SIG-M5 treated with dmso at 0.1 percent for 504 hours (cell line): Measurements from ENCODE around the gene METTL26.

Experiments
- DNase-seq: peaks from one replicate; lab custom pipeline; 2025; ENCODE audit not compliant: unreplicated experiment; lab: John Stamatoyannopoulos, UW

Gene METTL26

GRCh38 chr16:638836-639235 lies 2.7 kb upstream of the METTL26 start:
- no peak for DNase-seq

GRCh38 chr16:638034-638543 lies 2.0 kb upstream of the METTL26 start:
- DNase-seq = no peak

DNA sequence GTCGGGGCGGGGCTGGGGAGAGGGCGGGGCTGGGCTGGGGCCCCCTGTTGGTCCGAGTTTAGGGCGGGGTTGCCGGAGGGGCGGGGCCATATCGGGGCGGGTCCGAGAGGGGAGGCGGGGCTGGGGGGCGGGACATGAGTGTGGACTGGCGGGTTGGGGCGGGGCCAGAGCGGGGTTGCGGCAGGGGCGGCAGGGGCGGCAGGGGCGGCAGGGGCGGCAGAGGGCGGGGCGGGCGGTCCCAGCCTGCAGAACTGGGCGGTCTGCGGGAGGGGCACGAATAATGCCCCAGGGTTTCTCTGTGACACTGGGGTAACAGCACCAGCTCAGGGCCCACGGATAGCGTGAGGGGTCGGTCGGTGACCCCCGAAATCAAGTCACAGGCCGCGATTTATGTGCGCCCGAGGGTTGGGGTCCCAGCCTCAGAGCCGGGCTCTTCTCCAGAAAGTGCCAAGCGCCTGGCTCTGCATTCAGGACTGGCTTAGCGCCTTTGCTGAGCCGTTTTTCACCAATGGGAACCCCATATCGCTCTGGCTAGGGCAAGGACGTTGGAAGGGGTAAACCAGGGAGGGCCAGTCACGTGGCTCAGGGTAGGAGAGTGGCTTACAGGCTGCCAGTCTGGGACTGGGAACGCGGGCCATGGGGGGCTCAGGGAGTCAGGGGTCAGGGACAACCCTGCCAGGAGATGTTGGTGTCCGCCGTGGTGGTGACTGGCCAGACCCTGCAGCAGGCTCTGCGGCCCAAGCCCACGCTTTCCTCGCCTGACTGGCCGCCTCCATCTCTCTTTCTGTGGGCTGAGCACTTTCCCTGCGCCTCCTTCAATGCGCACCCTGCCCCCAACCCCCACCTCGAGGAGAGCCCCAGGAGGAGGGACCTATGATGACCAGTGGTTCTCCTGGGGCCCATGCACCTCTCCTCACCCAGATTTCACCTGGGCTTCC lies 1.2 kb upstream of the METTL26 start:
- peak; percentile 80 for DNase-seq

DNA sequence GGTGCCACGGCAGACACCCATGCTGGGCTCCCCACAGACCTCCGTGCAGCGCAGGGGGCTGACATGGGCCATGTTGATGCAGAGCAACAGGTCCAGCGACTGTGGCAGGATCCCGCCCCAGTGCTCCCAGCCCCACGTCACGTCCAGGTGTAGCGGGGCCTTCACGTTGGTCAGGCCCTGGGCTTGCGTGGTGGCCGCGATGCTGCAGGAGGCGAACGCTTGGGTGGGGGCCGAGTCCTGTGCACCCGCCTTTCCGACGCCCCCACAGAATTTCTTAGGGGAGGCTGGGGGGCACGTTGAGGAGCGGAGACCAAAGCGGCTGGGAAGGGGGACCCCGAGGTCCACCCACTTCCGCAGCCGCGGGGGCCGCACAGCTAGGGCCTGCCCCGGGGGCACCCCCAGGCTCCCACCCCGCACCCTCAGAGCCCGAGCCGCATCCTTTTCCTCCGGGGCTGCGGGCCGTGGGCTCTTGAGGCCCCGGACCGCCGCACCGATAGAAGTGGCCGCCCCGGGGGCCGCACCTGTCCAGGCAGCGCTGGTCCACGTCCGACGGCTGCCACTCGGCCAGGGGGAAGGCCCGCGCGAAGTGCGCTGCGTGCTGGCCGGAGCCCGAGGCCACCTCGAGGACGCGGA lies 416 bp downstream of the METTL26 start:
- no peak for DNase-seq

DNA sequence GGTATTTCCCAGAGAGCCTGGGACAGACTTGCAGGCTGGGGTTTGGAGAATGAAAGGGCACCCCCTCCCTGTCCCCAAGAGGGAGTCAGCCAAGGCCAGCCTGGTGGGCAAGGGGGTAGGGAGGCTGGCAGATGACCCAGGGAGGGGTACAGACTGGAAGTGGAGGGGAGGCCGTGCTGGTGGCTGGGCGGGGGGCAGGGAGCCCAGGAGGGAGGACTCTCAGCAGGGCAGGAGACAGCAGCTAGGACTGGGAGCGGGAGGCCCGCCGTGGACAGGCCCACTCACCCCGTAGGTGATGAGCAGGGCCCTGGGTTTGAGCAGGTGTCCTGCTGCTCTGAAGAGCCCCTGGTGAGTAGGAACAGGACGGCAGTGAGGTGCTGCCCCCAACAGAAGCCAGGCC lies 1.1 kb downstream of the METTL26 start:
- no peak for DNase-seq

- no peak for DNase-seq
Measured at GRCh38 chr16:634051-634670, 1.9 kb downstream of the METTL26 start.

GRCh38 chr16:633336-634050 lies 2.6 kb downstream of the METTL26 start:
- no peak for DNase-seq

GRCh38 chr16:632486-633335 lies 3.4 kb downstream of the METTL26 start:
- no peak for DNase-seq

DNA sequence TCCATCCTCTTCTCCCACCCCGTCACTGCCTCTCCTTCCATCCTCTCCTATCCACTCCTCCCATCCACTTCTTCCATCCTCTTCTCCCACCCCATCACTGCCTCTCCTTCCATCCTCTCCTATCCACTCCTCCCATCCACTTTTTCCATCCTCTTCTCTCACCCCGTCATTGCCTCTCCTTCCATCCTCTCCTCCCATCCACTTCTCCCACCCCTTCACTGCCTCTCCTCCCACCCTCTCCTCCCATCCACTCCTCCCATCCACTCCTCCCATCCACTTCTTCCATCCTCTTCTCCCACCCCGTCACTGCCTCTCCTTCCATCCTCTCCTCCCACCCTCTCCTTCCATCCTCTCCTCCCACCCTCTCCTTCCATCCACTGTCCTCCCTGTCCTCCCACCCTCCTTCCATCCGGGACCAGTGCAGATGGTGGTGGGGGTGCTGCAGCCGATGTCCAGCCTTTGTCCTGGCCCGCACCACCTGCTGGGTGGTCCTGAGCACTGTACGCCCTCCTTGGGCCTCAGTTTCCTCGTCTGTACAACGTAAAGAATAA lies 4.2 kb downstream of the METTL26 start:
- DNase-seq = no peak

DNA sequence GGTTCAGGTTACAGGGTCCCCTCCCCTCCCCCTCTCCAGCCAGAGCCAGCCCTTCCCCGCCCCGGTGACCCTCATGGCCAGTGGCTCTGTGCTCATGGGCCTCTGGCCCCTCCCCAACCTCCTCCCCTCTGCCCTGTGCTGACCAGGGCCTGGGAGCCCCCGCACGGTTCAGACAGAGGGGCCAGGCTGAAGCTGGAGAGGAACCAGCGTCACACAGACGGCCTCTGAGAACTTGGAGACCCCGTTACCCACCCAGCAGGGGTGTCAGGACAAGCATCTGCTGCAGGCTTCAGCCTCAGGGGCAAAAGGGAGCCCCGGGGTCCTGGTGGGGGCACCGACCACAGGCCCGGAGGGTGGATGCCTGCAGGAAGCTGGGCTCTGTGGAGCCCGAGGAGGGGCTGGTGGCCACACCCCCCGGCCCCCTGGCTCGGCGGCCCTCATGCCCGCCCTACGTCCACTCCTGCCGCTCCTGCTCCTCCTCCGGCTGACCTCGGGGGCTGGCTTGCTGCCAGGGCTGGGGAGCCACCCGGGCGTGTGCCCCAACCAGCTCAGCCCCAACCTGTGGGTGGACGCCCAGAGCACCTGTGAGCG lies 5.2 kb downstream of the METTL26 start, which contains the start of gene WFIKKN1:
WFIKKN1 (plus strand) TSS at position 171 of the 591 bp plus-strand sequence; CDS start at position 440, 269 bp downstream.
- no peak for DNase-seq

- no peak for DNase-seq
Measured at GRCh38 chr16:630249-630814, 5.8 kb downstream of the METTL26 start.

- DNase-seq = no peak
Measured at GRCh38 chr16:629833-630248, 6.3 kb downstream of the METTL26 start.

GRCh38 chr16:629185-629832 lies 6.8 kb downstream of the METTL26 start:
- DNase-seq = no peak

DNA sequence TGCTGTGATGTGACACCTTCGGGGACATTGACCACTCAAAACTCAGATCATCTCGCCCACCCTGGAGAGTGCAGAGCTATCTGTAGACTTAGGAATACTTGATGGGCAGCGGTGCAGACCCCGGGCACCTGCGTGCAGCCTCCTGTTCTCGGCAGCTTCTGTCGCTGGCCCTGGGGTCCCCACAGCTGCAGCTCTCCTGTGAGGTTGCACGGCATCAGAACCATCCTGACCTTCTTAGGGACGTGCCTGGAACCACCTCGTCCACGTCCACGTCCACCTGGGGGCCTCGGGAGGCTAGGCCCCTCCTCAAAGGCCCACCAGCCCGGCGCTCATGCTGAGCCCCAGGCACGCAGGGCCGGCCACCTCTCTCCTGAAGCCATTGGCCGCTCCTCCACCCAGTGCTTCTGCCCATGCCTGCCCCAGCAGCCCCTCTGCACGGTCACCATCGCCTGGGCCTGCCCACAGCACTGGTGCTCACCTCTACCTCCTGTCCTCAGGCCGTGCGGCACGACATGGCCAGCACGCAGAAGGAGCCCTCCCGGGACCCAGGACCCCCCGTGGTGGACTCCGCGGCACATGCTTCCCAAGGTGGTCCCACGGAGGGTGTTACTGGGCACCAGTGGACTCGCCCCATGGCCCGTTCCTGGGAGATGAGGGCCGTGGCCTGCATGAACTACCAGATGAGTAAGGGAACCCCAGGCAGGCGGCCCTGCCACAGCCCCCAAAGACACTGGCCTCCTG lies 7.6 kb downstream of the METTL26 start:
- no peak for DNase-seq

- no peak for DNase-seq
Measured at GRCh38 chr16:627454-628239, 8.5 kb downstream of the METTL26 start.

DNA sequence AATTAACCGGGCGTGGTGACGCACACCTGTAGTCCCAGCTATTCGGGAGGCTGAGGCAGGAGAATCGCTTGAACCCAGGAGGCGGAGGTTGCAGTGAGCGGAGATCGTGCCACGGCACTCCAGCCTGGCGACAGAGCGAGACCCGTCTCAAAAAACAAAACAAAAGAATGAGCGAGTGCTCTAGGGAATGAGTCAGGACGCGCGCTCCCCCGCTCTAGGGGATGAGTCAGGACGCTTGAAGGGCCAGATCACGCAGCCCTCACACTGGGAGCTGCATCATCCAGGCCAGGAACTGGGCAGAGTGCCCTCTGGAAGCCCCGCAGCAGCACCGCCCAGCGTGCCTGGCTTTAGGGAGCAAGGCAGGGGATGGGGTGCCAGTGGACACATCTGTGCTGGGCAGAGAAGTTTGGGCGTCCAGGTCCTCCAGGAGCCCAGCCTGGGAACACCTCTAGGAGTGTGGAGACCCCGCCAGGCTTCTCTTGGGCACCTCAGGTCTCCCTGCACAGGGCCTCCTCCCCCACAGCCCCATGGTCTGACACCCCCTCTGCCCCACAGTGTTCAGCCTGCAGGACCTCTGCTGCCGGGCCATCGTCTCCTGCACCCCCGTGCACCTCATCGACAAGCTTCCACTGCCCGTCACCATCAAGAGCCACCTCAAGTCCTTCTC lies 9.2 kb downstream of the METTL26 start:
- DNase-seq = no peak
